ENCODE measurements around the gene TNRC6B.

The TNRC6B gene

GRCh38 chr22:40240160-40240559 is 62.4 kb downstream of the TNRC6B start:
- no peak for DNase-seq (ENCODE audit: low spot score)

- no peak for DNase-seq (ENCODE audit: low spot score)
Observed at GRCh38 chr22:40240686-40241085, 63.0 kb downstream of the TNRC6B start.

- DNase-seq (ENCODE audit: low spot score): no peak
Observed at GRCh38 chr22:40241200-40241763, 63.6 kb downstream of the TNRC6B start.

- no peak for DNase-seq (ENCODE audit: low spot score)
Observed at GRCh38 chr22:40243891-40244290, 66.2 kb downstream of the TNRC6B start.

GRCh38 chr22:40244586-40244985 is 66.9 kb downstream of the TNRC6B start:
- no peak for DNase-seq (ENCODE audit: low spot score)

- DNase-seq (ENCODE audit: low spot score): no peak
Observed at GRCh38 chr22:40247976-40248375, 70.3 kb downstream of the TNRC6B start.

GRCh38 chr22:40249286-40249685 is 71.6 kb downstream of the TNRC6B start:
- no peak for DNase-seq (ENCODE audit: low spot score)

GRCh38 chr22:40250608-40251007 is 72.9 kb downstream of the TNRC6B start:
- DNase-seq (ENCODE audit: low spot score): no peak

GRCh38 chr22:40251106-40251505 is 73.4 kb downstream of the TNRC6B start:
- DNase-seq (ENCODE audit: low spot score): no peak

- DNase-seq (ENCODE audit: low spot score): no peak
Observed at GRCh38 chr22:40252146-40252545, 74.4 kb downstream of the TNRC6B start.

- DNase-seq (ENCODE audit: low spot score): no peak
Observed at GRCh38 chr22:40256516-40256915, 78.8 kb downstream of the TNRC6B start.

- no peak for DNase-seq (ENCODE audit: low spot score)
Observed at GRCh38 chr22:40258017-40258416, 80.3 kb downstream of the TNRC6B start.

- no peak for DNase-seq (ENCODE audit: low spot score)
Observed at GRCh38 chr22:40258501-40258915, 80.8 kb downstream of the TNRC6B start.

- no peak for DNase-seq (ENCODE audit: low spot score)
Observed at GRCh38 chr22:40261783-40262182, 84.1 kb downstream of the TNRC6B start.

GRCh38 chr22:40263191-40263590 is 85.5 kb downstream of the TNRC6B start:
- DNase-seq (ENCODE audit: low spot score): no peak

GRCh38 chr22:40265783-40266182 is 88.1 kb downstream of the TNRC6B start:
- DNase-seq (ENCODE audit: low spot score): no peak

- DNase-seq (ENCODE audit: low spot score): no peak
Observed at GRCh38 chr22:40270031-40270430, 92.3 kb downstream of the TNRC6B start.

GRCh38 chr22:40270748-40271373 is 93.1 kb downstream of the TNRC6B start:
- DNase-seq (ENCODE audit: low spot score): no peak

GRCh38 chr22:40271440-40271839 is 93.7 kb downstream of the TNRC6B start:
- no peak for DNase-seq (ENCODE audit: low spot score)

- no peak for DNase-seq (ENCODE audit: low spot score)
Observed at GRCh38 chr22:40273319-40273718, 95.6 kb downstream of the TNRC6B start.

GRCh38 chr22:40276996-40277823 is 99.5 kb downstream of the TNRC6B start:
- DNase-seq (ENCODE audit: low spot score): no peak

GRCh38 chr22:40279017-40279416 is 101.3 kb downstream of the TNRC6B start:
- DNase-seq (ENCODE audit: low spot score): no peak

GRCh38 chr22:40281717-40282116 is 104.0 kb downstream of the TNRC6B start:
- no peak for DNase-seq (ENCODE audit: low spot score)
